Ishikawa (cell line): ENCODE results near the gene FAAP24.

Experiments used
- CEBPB ChIP-seq: IDR thresholded peaks from 2 replicates; pipeline ENCODE4 v1.6.1; 2012
- EGR1 ChIP-seq: IDR thresholded peaks from 2 replicates; pipeline ENCODE4 v1.6.1; 2012
- EP300 ChIP-seq: IDR thresholded peaks from 2 replicates; pipeline ENCODE4 v1.6.1; 2012; ENCODE audit warnings: borderline replicate concordance
- NFIC ChIP-seq: IDR thresholded peaks from 2 replicates; pipeline ENCODE4 v1.6.1; 2012
- RAD21 ChIP-seq: IDR thresholded peaks from 2 replicates; pipeline ENCODE4 v1.6.1; 2012; ENCODE audit warnings: low read depth
- REST ChIP-seq: IDR thresholded peaks from 2 replicates; pipeline ENCODE4 v1.6.1; 2012; ENCODE audit warnings: low read depth, mild to moderate bottlenecking
- TAF1 ChIP-seq: IDR thresholded peaks from 2 replicates; pipeline ENCODE4 v1.6.1; 2012; ENCODE audit warnings: low read depth, mild to moderate bottlenecking
- TEAD4 ChIP-seq: IDR thresholded peaks from 2 replicates; pipeline ENCODE4 v1.6.1; 2012
- YY1 ChIP-seq: IDR thresholded peaks from 2 replicates; pipeline ENCODE4 v1.6.1; 2012; ENCODE audit warnings: low read depth

DNA sequence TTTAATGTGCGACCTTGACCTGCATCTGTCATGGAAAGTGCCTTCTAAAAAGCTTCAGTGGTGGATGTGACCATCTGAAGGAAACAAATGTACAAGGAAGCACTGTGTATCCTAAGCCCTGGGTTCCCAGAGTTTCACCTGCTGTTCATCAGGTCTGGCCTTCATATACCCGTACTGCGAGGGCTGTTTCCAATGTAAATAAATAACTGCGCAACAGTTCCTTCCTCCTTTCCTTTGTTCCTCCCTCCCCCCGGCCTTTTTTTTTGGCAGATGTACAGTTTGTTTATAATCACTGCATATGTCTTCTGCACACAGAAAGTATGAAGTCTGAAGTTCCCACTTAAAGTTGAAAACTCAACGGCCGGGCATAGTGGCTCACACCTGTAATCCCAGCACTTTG, 5.2 kb downstream of the FAAP24 start:
- TF ChIP-seq EP300 = no peak
- TF ChIP-seq NFIC = no peak
- TF ChIP-seq TAF1 = no peak
- no peak for TF ChIP-seq EGR1
- no peak for TF ChIP-seq REST
- no peak for TF ChIP-seq RAD21
- TF ChIP-seq CEBPB = no peak
- no peak for TF ChIP-seq YY1
- TF ChIP-seq TEAD4 = no peak
